Fibroblast of lung (primary cell): Measurements from ENCODE around the gene ATP6V0D1. TPM values are rescaled to one million over a fixed set of nuclear protein-coding genes. Genes with fewer than 3 reads are reported as not detected.
A peak's percentile ranks its signal among the peaks of the same experiment; 100 is the strongest.

Experiments
- DNase-seq, 2 donors: peaks; one replicate each; pipeline versions ENCODE4 v3.0.0 to v3.0.0-alpha.2; 2010; ENCODE audit warnings: low read depth in 2 of 2
- H2AFZ ChIP-seq: 2 replicates; pipeline ENCODE4 v1.5.1; 2012; ENCODE audit warnings: low read length, control low read depth, inconsistent platforms
- H3K27ac ChIP-seq: 2 replicates; pipeline ENCODE4 v1.5.1; 2011; ENCODE audit warnings: low read length, control low read depth; ENCODE audit not compliant: insufficient read depth
- H3K27me3 ChIP-seq: 2 replicates; pipeline ENCODE4 v1.5.1; 2011; ENCODE audit warnings: mild to moderate bottlenecking, low read length; ENCODE audit not compliant: control insufficient read depth, insufficient read depth
- H3K36me3 ChIP-seq: 2 replicates; pipeline ENCODE4 v1.5.1; 2011; ENCODE audit warnings: low read length; ENCODE audit not compliant: control insufficient read depth, insufficient read depth
- H3K4me1 ChIP-seq: 2 replicates; pipeline ENCODE4 v1.5.1; 2011; ENCODE audit warnings: low read length; ENCODE audit not compliant: control insufficient read depth, insufficient read depth; ENCODE audit errors: extremely low read depth
- H3K4me2 ChIP-seq: 2 replicates; pipeline ENCODE4 v1.5.1; 2011; ENCODE audit warnings: low read length, control low read depth; ENCODE audit not compliant: insufficient read depth; ENCODE audit errors: extremely low read depth
- H3K4me3 ChIP-seq, 4 experiments: fragments of 200-600 bp in 1 of 4; sonication (generic) in 1 of 4; replicated peaks in 1 of 4; 2 replicates each; pipeline ENCODE4 v1.5.1; 2011 to 2016; ENCODE audit warnings: low read length in 4 of 4, low read depth in 3 of 4, mild to moderate bottlenecking in 3 of 4, control low read depth in 2 of 4, inconsistent platforms in 1 of 4, mixed read lengths in 1 of 4; ENCODE audit not compliant: insufficient read depth in 1 of 4; ENCODE audit errors: control extremely low read depth in 1 of 4
- H3K79me2 ChIP-seq: 2 replicates; pipeline ENCODE4 v1.5.1; 2012; ENCODE audit warnings: mild to moderate bottlenecking, low read length, inconsistent platforms; ENCODE audit not compliant: control insufficient read depth, insufficient read depth
- H3K9ac ChIP-seq: 2 replicates; pipeline ENCODE4 v1.5.1; 2011; ENCODE audit warnings: mild to moderate bottlenecking, low read length, control low read depth; ENCODE audit not compliant: insufficient read depth
- H3K9me3 ChIP-seq: 2 replicates; pipeline ENCODE4 v1.5.1; 2012; ENCODE audit warnings: low read depth, low read length; ENCODE audit not compliant: control insufficient read depth, insufficient read depth
- H4K20me1 ChIP-seq: 2 replicates; pipeline ENCODE4 v1.5.1; 2011; ENCODE audit warnings: low read length; ENCODE audit not compliant: control insufficient read depth, insufficient read depth; ENCODE audit errors: extremely low read depth
- CTCF ChIP-seq, 2 donors: IDR thresholded peaks in 1 of 2; conservative IDR thresholded peaks in 1 of 2; 1 replicate in 1 of 2; 2 replicates in 1 of 2; pipeline ENCODE4 v1.5.1; 2011 to 2012; ENCODE audit warnings: low read length in 2 of 2, control low read depth in 1 of 2, inconsistent platforms in 1 of 2, low read depth in 1 of 2, mild to moderate bottlenecking in 1 of 2
- EZH2 ChIP-seq: IDR thresholded peaks from 2 replicates; pipeline ENCODE4 v1.5.1; 2012; ENCODE audit warnings: low read length, control low read depth, mild to moderate bottlenecking; ENCODE audit errors: missing control alignments
- polyA plus RNA-seq, 2 donors: library from polyadenylated mRNA; depleted of rRNA in 1 of 2; stranded (reverse) in 1 of 2; unstranded in 1 of 2; fragments of >200 nt; gene quantifications; 2 replicates each; pipeline ENCODE4 v1.2.1, GENCODE V29; 2011 to 2012; ENCODE audit warnings: missing spikeins in 1 of 2
- total RNA-seq: library from RNA; depleted of rRNA; stranded (reverse); fragments of >200 nt; gene quantifications from 2 replicates; pipeline ENCODE4 v1.2.1, GENCODE V29; 2014

The ATP6V0D1 gene
- total and polyA plus RNA-seq, 2 donors (not counting 1 experiment from before 2014, with no cell fraction given) = 91.2 to 183 TPM

GRCh38 chr16:67456391-67457081 lies 24.4 kb downstream of the ATP6V0D1 start:
- Histone ChIP-seq H3K27ac (no peak overlapping the region), H3K4me3 (no peak overlapping the region), H3K27me3 (no peaks in the 10 kb centered on the region), H3K79me2 (peaks cover 10% of the 10 kb centered on the region), H3K4me2 (no peak overlapping the region), H3K9me3 (no peaks in the 10 kb centered on the region), H3K36me3 (peaks cover 7% of the 10 kb centered on the region), H4K20me1 (no peaks in the 10 kb centered on the region), H2AFZ (no peak overlapping the region), H3K9ac (no peak overlapping the region), H3K4me1 (peaks cover 19% of the 10 kb centered on the region)
- TF ChIP-seq CTCF (conservative IDR thresholded peaks at IDR 0.05 in 1 of 2, IDR thresholded peaks at IDR 0.05 in 1 of 2; ENCODE audit: low read depth in 1 of 2, low read length in 2 of 2) (peak; percentile 59 to 67), EZH2 (no peak)
- DNase-seq = peak; percentile 55 to 63

- H4K20me1 ChIP-seq = peaks cover 4% of the 10 kb centered on the region
These were observed 26.1 kb downstream of the ATP6V0D1 start for GRCh38 chr16:67454852-67455251.

GRCh38 chr16:67454104-67454503 lies 26.9 kb downstream of the ATP6V0D1 start:
- peaks cover 4% of the 10 kb centered on the region for H4K20me1 ChIP-seq
- H3K4me3 ChIP-seq = no peak overlapping the region
- peaks cover 10% of the 10 kb centered on the region for H3K4me1 ChIP-seq
- H3K79me2 ChIP-seq = peaks cover 5% of the 10 kb centered on the region
- no peaks in the 10 kb centered on the region for H3K9me3 ChIP-seq
- peaks cover 10% of the 10 kb centered on the region for H3K36me3 ChIP-seq
- H3K4me2 ChIP-seq = no peak overlapping the region
- H3K27me3 ChIP-seq = no peaks in the 10 kb centered on the region
- H2AFZ ChIP-seq = no peak overlapping the region
- DNase-seq = no peak
- no peak for TF ChIP-seq CTCF (conservative IDR thresholded peaks at IDR 0.05 in 1 of 2, IDR thresholded peaks at IDR 0.05 in 1 of 2; ENCODE audit: low read depth in 1 of 2, low read length in 2 of 2)
- TF ChIP-seq EZH2 = no peak
- no peak overlapping the region for H3K27ac ChIP-seq
- H3K9ac ChIP-seq = no peak overlapping the region

More at GRCh38 chr16:67454852-67455251, 26.1 kb downstream of the ATP6V0D1 start:
- Histone ChIP-seq H3K27me3 (no peaks in the 10 kb centered on the region), H3K9ac (no peak overlapping the region), H3K4me2 (no peak overlapping the region), H3K36me3 (peaks cover 5% of the 10 kb centered on the region), H3K27ac (no peak overlapping the region), H3K4me1 (peaks cover 17% of the 10 kb centered on the region), H2AFZ (no peak overlapping the region), H3K9me3 (no peaks in the 10 kb centered on the region), H3K4me3 (no peak overlapping the region), H3K79me2 (peaks cover 5% of the 10 kb centered on the region)
- no peak for TF ChIP-seq EZH2
- no peak for DNase-seq
